IPS-NIHi7 (cell line): ENCODE measurements around the gene USP22.

Experiments used
- DNase-seq: peaks from one replicate; pipeline ENCODE4 v3.0.0; 2012; ENCODE audit warnings: mixed read lengths; ENCODE audit errors: extremely low spot score

The USP22 gene

GRCh38 chr17:20952183-20952582 is 90.6 kb downstream of the USP22 start:
- DNase-seq = no peak
